HepG2 (cell line): ENCODE results near the gene COPS9. TPM values are rescaled to one million over a fixed set of nuclear protein-coding genes. Genes with fewer than 3 reads are reported as not detected.

ENCODE experiments used
- ATAC-seq: fragments of 200-7000 bp; cut with Tn5 transposase; 3 replicates; pipeline ENCODE4 v1.9.1; 2020; ENCODE audit warnings: mild to moderate bottlenecking, moderate library complexity
- BruUV-seq: library from RNA; stranded (reverse); fragments of 400-500 nt; replicated peaks from 2 replicates; lab custom pipeline; 2021; lab: Mats Ljungman, UMichigan
- CTCF ChIA-PET: fragments of 300-600 bp; formaldehyde crosslinking; extraction: SDS; loops from one replicate; lab custom pipeline; 2021; ENCODE audit warnings: low total read pairs, inconsistent platforms, low intra/inter-chr PET ratio; lab: Yijun Ruan, JAX
- POLR2A ChIA-PET: fragments of 350-600 bp; sonication (Branson Sonifier 250); formaldehyde crosslinking; loops from one replicate; lab custom pipeline; 2020; ENCODE audit warnings: antibody characterized with exemption, inconsistent platforms; lab: Yijun Ruan, JAX
- DNase-seq: peaks from one replicate; pipeline ENCODE4 v3.0.0-alpha.2; 2015; ENCODE audit warnings: low spot score
- FAIRE-seq: peaks from 3 replicates; lab custom pipeline; 2011; peaks lifted over from hg19 to GRCh38; lab: Jason Lieb, UNC
- H2AFZ ChIP-seq: one replicate; pipeline ENCODE4 v1.6.1; 2011; ENCODE audit warnings: low read length, inconsistent platforms
- H3K27ac ChIP-seq: fragments of 300-600 bp; 3 replicates; pipeline ENCODE4 v1.8.0; 2011; ENCODE audit warnings: mixed run types, mild to moderate bottlenecking, mixed read lengths, low read length, inconsistent platforms; ENCODE audit not compliant: insufficient read depth; ENCODE audit errors: extremely low read length
- H3K27me3 ChIP-seq, 2 experiments: fragments of 200-600 bp in 1 of 2; 2 replicates in 1 of 2; 3 replicates in 1 of 2; pipeline versions ENCODE4 v1.6.0 to v1.8.0; 2011; ENCODE audit warnings: low read length in 2 of 2, mild to moderate bottlenecking in 2 of 2, moderate library complexity in 2 of 2, inconsistent platforms in 1 of 2; ENCODE audit not compliant: insufficient read depth in 2 of 2, control insufficient read depth in 1 of 2
- H3K36me3 ChIP-seq, 2 experiments: fragments of 200-600 bp in 1 of 2; replicated peaks in 1 of 2; 2 replicates in 1 of 2; 3 replicates in 1 of 2; pipeline versions ENCODE4 v1.5.1 to v1.8.0; 2011; ENCODE audit warnings: low read length in 2 of 2, inconsistent platforms in 1 of 2; ENCODE audit not compliant: insufficient read depth in 2 of 2, control insufficient read depth in 1 of 2
- H3K4me1 ChIP-seq: 2 replicates; pipeline ENCODE4 v1.5.1; 2012; ENCODE audit warnings: low read length, inconsistent platforms; ENCODE audit not compliant: insufficient read depth
- H3K4me2 ChIP-seq: 2 replicates; pipeline ENCODE4 v1.6.0; 2011; ENCODE audit warnings: low read depth, low read length, inconsistent platforms
- H3K4me3 ChIP-seq, 3 experiments: fragments of 200-600 bp in 1 of 3; sonication (generic), shearing (Covaris generic) in 1 of 3; replicated peaks in 1 of 3; 2 replicates each; pipeline ENCODE4 v1.5.1; 2011 to 2016; ENCODE audit warnings: low read length in 3 of 3, inconsistent platforms in 2 of 3, low read depth in 2 of 3, mild to moderate bottlenecking in 2 of 3, control low read depth in 1 of 3, mixed read lengths in 1 of 3; ENCODE audit not compliant: insufficient read depth in 1 of 3
- H3K79me2 ChIP-seq: one replicate; pipeline ENCODE4 v1.6.1; 2011; ENCODE audit warnings: low read length, inconsistent platforms; ENCODE audit not compliant: insufficient read depth
- H3K9ac ChIP-seq: 2 replicates; pipeline ENCODE4 v1.6.0; 2011; ENCODE audit warnings: mild to moderate bottlenecking, low read depth, low read length, inconsistent platforms; ENCODE audit not compliant: insufficient read depth
- H3K9me3 ChIP-seq: 2 replicates; pipeline ENCODE4 v1.5.1; 2012; ENCODE audit warnings: mild to moderate bottlenecking, low read length
- H4K20me1 ChIP-seq: 2 replicates; pipeline ENCODE4 v1.6.0; 2011; ENCODE audit warnings: inconsistent platforms, mild to moderate bottlenecking, low read length, moderate library complexity; ENCODE audit not compliant: insufficient read depth
- BATF2 ChIP-seq: sonication (generic); formaldehyde crosslinking; IDR thresholded peaks from 2 replicates; pipeline ENCODE4 v1.8.0; 2022; ENCODE audit warnings: mild to moderate bottlenecking, missing genetic modification reagents, moderate library complexity
- HCFC1 ChIP-seq: fragments of 150-350 bp; IDR thresholded peaks from 2 replicates; pipeline ENCODE4 v1.6.1; 2014; ENCODE audit warnings: low read depth, low read length
- HOMEZ ChIP-seq: IDR thresholded peaks from 2 replicates; pipeline ENCODE4 v1.6.1; 2016; ENCODE audit warnings: low read depth
- JDP2 ChIP-seq: sonication (generic); formaldehyde crosslinking; IDR thresholded peaks from 2 replicates; pipeline ENCODE4 v1.8.1; 2022; ENCODE audit warnings: missing genetic modification reagents, borderline replicate concordance
- NFRKB ChIP-seq: fragments of 450-650 bp; IDR thresholded peaks from 2 replicates; pipeline ENCODE4 v1.6.1; 2017
- NR3C1 ChIP-seq: sonication (generic); formaldehyde crosslinking; IDR thresholded peaks from 2 replicates; pipeline ENCODE4 v1.4.0; 2020; ENCODE audit warnings: missing genetic modification reagents
- PLRG1 ChIP-seq: fragments of 450-650 bp; conservative IDR thresholded peaks from 2 replicates; pipeline ENCODE4 v1.6.1; 2016
- RNF2 ChIP-seq: fragments of 450-650 bp; conservative IDR thresholded peaks from 2 replicates; pipeline ENCODE4 v1.6.1; 2016; ENCODE audit warnings: low read depth
- whole genome bisulfite sequencing: methylation state at CpG from one replicate; pipeline ENCODE4 v1.1.6; 2017; ENCODE audit warnings: low lambda C conversion rate; 5-methylcytosine and 5-hydroxymethylcytosine counted together
- in situ Hi-C: cut with HindIII; loops from 2 replicates; pipeline ENCODE4 v1.10.0; 2017; ENCODE audit warnings: low pct_unique_long_range_greater_than_20kb; ENCODE audit not compliant: extremely low pct_ligation_motif_present
- intact Hi-C: fragments of 100-400 bp; cut with micrococcal nuclease; formaldehyde crosslinking; loops from one replicate; pipeline ENCODE4 v1.10.0; 2022; ENCODE audit not compliant: unreplicated experiment
- polyA plus RNA-seq, 8 experiments: library from polyadenylated mRNA; depleted of rRNA in 3 of 8; stranded (reverse) in 7 of 8; unstranded in 1 of 8; fragments of >200 nt; fragmentation: Illumina TruSeq in 4 of 8; extraction: Trizol in 4 of 8; gene quantifications; 2 replicates each; pipeline versions ENCODE4 v1.2.1 to v1.2.3, GENCODE V29; 2011 to 2016; ENCODE audit warnings: low read depth in 4 of 8, missing spikeins in 1 of 8, mixed read lengths in 1 of 8; ENCODE audit not compliant: insufficient read depth in 1 of 8
- total RNA-seq, 5 experiments: library from RNA; depleted of rRNA; stranded (reverse); fragments of >200 nt; fragmentation: Illumina TruSeq; extraction: Trizol; gene quantifications; 2 replicates each; pipeline ENCODE4 v1.2.3, GENCODE V29; 2016; ENCODE audit warnings: low read depth in 1 of 5

The COPS9 gene
- total and polyA plus RNA-seq, 2 of the 13 experiments (the other 11 are each of a cell fraction or from before 2014, with no cell fraction given): 180 to 247 TPM

GRCh38 chr2:240124651-240125030 lies 11.5 kb downstream of the COPS9 start:
- ATAC-seq (peak; percentile 14), DNase-seq (no peak), FAIRE-seq (no peak)
- no TSS peak for BruUV-seq
- intact Hi-C loops (no loop called here), in situ Hi-C loops (no loop called here)
- TF ChIP-seq NR3C1 (CRISPR knock-in tag) (no peak), HOMEZ (CRISPR knock-in tag) (no peak), JDP2 (CRISPR knock-in tag) (no peak), PLRG1 (no peak), BATF2 (CRISPR knock-in tag) (no peak), HCFC1 (no peak), RNF2 (no peak), NFRKB (no peak)
- H3K4me1 ChIP-seq: no peaks in the 10 kb centered on the region
- H3K36me3 ChIP-seq: peaks cover 7 to 22% of the 10 kb centered on the region in 2 experiments
- H3K79me2 ChIP-seq: no peaks in the 10 kb centered on the region
- no peak overlapping the region for H3K4me2 ChIP-seq
- H3K27me3 ChIP-seq: peaks cover 1 to 8% of the 10 kb centered on the region in 2 experiments; a peak in 2 of 5 replicates
- WGBS: 64% methylated on average over 6 of the region's 8 CpGs
- CTCF ChIA-PET: no interaction called here
- H3K9ac ChIP-seq: no peak overlapping the region
- no peaks in the 10 kb centered on the region for H3K9me3 ChIP-seq
- POLR2A ChIA-PET: no interaction called here
- H3K4me3 ChIP-seq: no peak overlapping the region
- no peak overlapping the region for H2AFZ ChIP-seq
- H4K20me1 ChIP-seq: no peaks in the 10 kb centered on the region
- H3K27ac ChIP-seq: no peak overlapping the region
